Hepatocyte (in vitro differentiated cells): ENCODE results near the gene SPCS2. TPM values are rescaled to one million over a fixed set of nuclear protein-coding genes. Genes with fewer than 3 reads are reported as not detected.
A peak's percentile ranks its signal among the peaks of the same experiment; 100 is the strongest.

Experiments
- DNase-seq: peaks from one replicate; pipeline ENCODE4 v3.0.0-alpha.2; 2016; ENCODE audit warnings: low spot score
- H2AFZ ChIP-seq: fragments of 200-600 bp; sonication (generic); 2 replicates; pipeline ENCODE4 v1.6.0; 2016; ENCODE audit warnings: antibody characterized with exemption, mild to moderate bottlenecking
- H3K27ac ChIP-seq: fragments of 200-600 bp; sonication (generic); 2 replicates; pipeline ENCODE4 v1.5.1; 2016; ENCODE audit warnings: mild to moderate bottlenecking
- H3K27me3 ChIP-seq: fragments of 200-600 bp; sonication (generic); 2 replicates; pipeline ENCODE4 v1.6.1; 2016
- H3K36me3 ChIP-seq: fragments of 200-600 bp; sonication (generic); replicated peaks from 2 replicates; pipeline ENCODE4 v1.5.1; 2016; ENCODE audit warnings: low read depth; ENCODE audit not compliant: insufficient read depth
- H3K4me1 ChIP-seq: fragments of 200-600 bp; sonication (generic); 2 replicates; pipeline ENCODE4 v1.5.1; 2016; ENCODE audit warnings: mild to moderate bottlenecking, moderate library complexity; ENCODE audit not compliant: insufficient read depth
- H3K4me2 ChIP-seq: fragments of 200-600 bp; sonication (generic); 2 replicates; pipeline ENCODE4 v1.6.0; 2016
- H3K4me3 ChIP-seq: fragments of 200-600 bp; sonication (generic); 2 replicates; pipeline ENCODE4 v1.5.1; 2016; ENCODE audit warnings: mild to moderate bottlenecking
- H3K79me2 ChIP-seq: fragments of 200-600 bp; sonication (generic); 2 replicates; pipeline ENCODE4 v1.6.0; 2017; ENCODE audit warnings: mild to moderate bottlenecking
- H3K9me2 ChIP-seq: fragments of 200-600 bp; sonication (generic); replicated peaks from 2 replicates; pipeline ENCODE4 v1.6.0; 2017; ENCODE audit warnings: mild to moderate bottlenecking; ENCODE audit not compliant: insufficient read depth
- H3K9me3 ChIP-seq: fragments of 200-600 bp; sonication (generic); 2 replicates; pipeline ENCODE4 v1.5.1; 2016; ENCODE audit warnings: low read depth, mild to moderate bottlenecking
- H4K20me1 ChIP-seq: fragments of 200-600 bp; sonication (generic); 2 replicates; pipeline ENCODE4 v1.6.0; 2016; ENCODE audit warnings: mild to moderate bottlenecking; ENCODE audit not compliant: insufficient read depth, poor library complexity, severe bottlenecking
- EZH2 ChIP-seq: fragments of 200-600 bp; sonication (generic); IDR thresholded peaks from 2 replicates; pipeline ENCODE4 v1.6.1; 2016; ENCODE audit warnings: antibody characterized with exemption, mild to moderate bottlenecking, borderline replicate concordance
- EZH2phosphoT487 ChIP-seq: fragments of 200-600 bp; sonication (generic); IDR thresholded peaks from one replicate; pipeline ENCODE4 v1.6.1; 2018; ENCODE audit warnings: antibody characterized with exemption, mild to moderate bottlenecking, low read depth, moderate library complexity; ENCODE audit not compliant: unreplicated experiment, severe bottlenecking
- WGBS: methylation state at CpG from one replicate; pipeline ENCODE4 v1.1.6; 2016; ENCODE audit warnings: low lambda C conversion rate; ENCODE audit errors: missing lambda C conversion rate; 5-methylcytosine and 5-hydroxymethylcytosine counted together
- polyA plus RNA-seq: library from polyadenylated mRNA; unstranded; fragments of >200 nt; fragmentation: Nextera tagmentation; extraction: Ambion mirVana; gene quantifications from 2 replicates; pipeline ENCODE4 v1.2.1, GENCODE V29; 2016
- total RNA-seq: library from RNA; depleted of rRNA; stranded (reverse); fragments of >200 nt; gene quantifications from 2 replicates; pipeline ENCODE4 v1.2.3, GENCODE V29; 2014
- TF ChIP-seq, protein P1 (sequence below): fragments of 200-600 bp; sonication (generic); IDR thresholded peaks from 2 replicates; pipeline ENCODE4 v1.5.1; 2016; ENCODE audit warnings: antibody characterized with exemption, mild to moderate bottlenecking; ENCODE audit not compliant: poor library complexity

Gene SPCS2
- total and polyA plus RNA-seq, 2 experiments from 2014 or later = 51.0 to 428 TPM

- 81% methylated on average over 3 of the region's 3 CpGs for WGBS
- no peaks in the 10 kb centered on the region for H3K79me2 ChIP-seq
- TF ChIP-seq, protein P1, sequence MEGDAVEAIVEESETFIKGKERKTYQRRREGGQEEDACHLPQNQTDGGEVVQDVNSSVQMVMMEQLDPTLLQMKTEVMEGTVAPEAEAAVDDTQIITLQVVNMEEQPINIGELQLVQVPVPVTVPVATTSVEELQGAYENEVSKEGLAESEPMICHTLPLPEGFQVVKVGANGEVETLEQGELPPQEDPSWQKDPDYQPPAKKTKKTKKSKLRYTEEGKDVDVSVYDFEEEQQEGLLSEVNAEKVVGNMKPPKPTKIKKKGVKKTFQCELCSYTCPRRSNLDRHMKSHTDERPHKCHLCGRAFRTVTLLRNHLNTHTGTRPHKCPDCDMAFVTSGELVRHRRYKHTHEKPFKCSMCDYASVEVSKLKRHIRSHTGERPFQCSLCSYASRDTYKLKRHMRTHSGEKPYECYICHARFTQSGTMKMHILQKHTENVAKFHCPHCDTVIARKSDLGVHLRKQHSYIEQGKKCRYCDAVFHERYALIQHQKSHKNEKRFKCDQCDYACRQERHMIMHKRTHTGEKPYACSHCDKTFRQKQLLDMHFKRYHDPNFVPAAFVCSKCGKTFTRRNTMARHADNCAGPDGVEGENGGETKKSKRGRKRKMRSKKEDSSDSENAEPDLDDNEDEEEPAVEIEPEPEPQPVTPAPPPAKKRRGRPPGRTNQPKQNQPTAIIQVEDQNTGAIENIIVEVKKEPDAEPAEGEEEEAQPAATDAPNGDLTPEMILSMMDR = no peak
- no peak for TF ChIP-seq EZH2
- no peak for TF ChIP-seq EZH2phosphoT487
These were observed 35.0 kb downstream of the SPCS2 start for GRCh38 chr11:74984070-74984469.

DNA sequence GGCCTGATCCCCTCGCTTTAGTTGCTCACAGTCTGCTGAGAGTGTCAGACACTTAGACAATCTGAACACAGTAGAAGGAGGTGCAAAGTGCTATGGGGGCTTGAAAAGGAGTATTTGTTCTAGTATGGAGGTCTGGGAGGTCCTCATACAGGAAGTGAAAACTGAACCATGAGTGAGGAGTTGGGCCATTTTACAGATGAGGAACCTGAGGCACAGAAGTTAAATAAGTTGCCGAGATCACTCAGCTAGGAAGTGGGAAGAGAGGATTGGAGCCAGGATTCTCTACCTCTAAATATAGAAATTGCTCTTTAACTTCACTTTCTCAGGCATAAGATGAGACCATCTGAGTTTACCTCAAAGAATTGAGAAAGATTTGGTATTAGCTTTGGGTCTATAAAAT lies 35.7 kb downstream of the SPCS2 start:
- Histone ChIP-seq H3K36me3 (no peaks in the 10 kb centered on the region), H3K9me2 (no peaks in the 10 kb centered on the region), H3K27ac (no peak overlapping the region), H2AFZ (no peak overlapping the region), H3K79me2 (peaks cover under 1% of the 10 kb centered on the region), H4K20me1 (no peaks in the 10 kb centered on the region), H3K27me3 (no peaks in the 10 kb centered on the region), H3K4me3 (no peak overlapping the region), H3K9me3 (no peaks in the 10 kb centered on the region), H3K4me2 (no peak overlapping the region), H3K4me1 (peaks cover 3% of the 10 kb centered on the region)
- WGBS = 93% methylated on average over 2 of the region's 2 CpGs
- TF ChIP-seq, protein P1 = no peak
- TF ChIP-seq EZH2 (no peak), EZH2phosphoT487 (no peak)
- no peak for DNase-seq

More at GRCh38 chr11:74984070-74984469, 35.0 kb downstream of the SPCS2 start:
- DNase-seq = no peak
- Histone ChIP-seq H2AFZ (no peak overlapping the region), H3K4me1 (peaks cover 3% of the 10 kb centered on the region), H3K27ac (no peak overlapping the region), H3K4me3 (no peak overlapping the region), H3K27me3 (no peaks in the 10 kb centered on the region), H4K20me1 (no peaks in the 10 kb centered on the region), H3K4me2 (no peak overlapping the region), H3K9me2 (no peaks in the 10 kb centered on the region), H3K36me3 (no peaks in the 10 kb centered on the region), H3K9me3 (no peaks in the 10 kb centered on the region)

GRCh38 chr11:74988541-74989259 lies 39.6 kb downstream of the SPCS2 start, which contains the start of gene NEU3:
Gene NEU3, plus strand, starts transcription at chr11:74988933. Its CDS starts 128 bp downstream, at chr11:74989061.
- TF ChIP-seq, protein P1 = no peak
- no peak for TF ChIP-seq EZH2
- no peak for TF ChIP-seq EZH2phosphoT487
- H3K9me2 ChIP-seq = no peaks in the 10 kb centered on the region
- 3% methylated on average over 29 of the region's 46 CpGs for WGBS
- no peaks in the 10 kb centered on the region for H3K36me3 ChIP-seq
- H3K9me3 ChIP-seq = no peaks in the 10 kb centered on the region
- H3K4me1 ChIP-seq = no peaks in the 10 kb centered on the region
- peak within 1 kb of the TSS; percentile 93 for H3K27ac ChIP-seq
- H3K27me3 ChIP-seq = no peaks in the 10 kb centered on the region
- peak; percentile 86 for DNase-seq
- H3K4me2 ChIP-seq = peak within 1 kb of the TSS; percentile 94
- peak within 1 kb of the TSS; percentile 94 for H3K4me3 ChIP-seq
- peak within 1 kb of the TSS; percentile 95 for H2AFZ ChIP-seq
- H4K20me1 ChIP-seq = no peaks in the 10 kb centered on the region
- peaks cover 13% of the 10 kb centered on the region for H3K79me2 ChIP-seq
